GM18511 (cell line): ENCODE results near the gene ANAPC15.

Experiments used
- ATAC-seq: cut with Tn5 transposase; IDR thresholded peaks from one replicate; pipeline ENCODE4 v1.9.1; 2021; ENCODE audit warnings: mild to moderate bottlenecking, moderate library complexity; ENCODE audit not compliant: unreplicated experiment

ANAPC15 gene

GRCh38 chr11:72127923-72128322 lies 15.4 kb upstream of the ANAPC15 start:
- ATAC-seq = no peak

GRCh38 chr11:72125956-72126355 lies 13.5 kb upstream of the ANAPC15 start:
- ATAC-seq = no peak

GRCh38 chr11:72124046-72124445 lies 11.6 kb upstream of the ANAPC15 start:
- ATAC-seq = no peak

- no peak for ATAC-seq
Observed at GRCh38 chr11:72123117-72123653, 10.7 kb upstream of the ANAPC15 start.

GRCh38 chr11:72122607-72123006 lies 10.1 kb upstream of the ANAPC15 start:
- ATAC-seq = no peak

- no peak for ATAC-seq
Observed at GRCh38 chr11:72120930-72121329, 8.4 kb upstream of the ANAPC15 start.

- no peak for ATAC-seq
Observed at GRCh38 chr11:72119198-72119597, 6.7 kb upstream of the ANAPC15 start.

- no peak for ATAC-seq
Observed at GRCh38 chr11:72116019-72116755, 3.7 kb upstream of the ANAPC15 start.

- ATAC-seq = no peak
Observed at GRCh38 chr11:72114570-72114969, 2.1 kb upstream of the ANAPC15 start.

GRCh38 chr11:72112978-72113808 lies 698 bp upstream of the ANAPC15 start:
- peak; percentile 1 for ATAC-seq

GRCh38 chr11:72111300-72112142 lies 974 bp downstream of the ANAPC15 start:
- peak; percentile 10 for ATAC-seq

GRCh38 chr11:72105888-72106287 lies 6.6 kb downstream of the ANAPC15 start, which contains the start of gene TOMT:
TOMT (plus strand) TSS chr11:72105924; CDS start chr11:72105952, 28 bp downstream.
- ATAC-seq = no peak

GRCh38 chr11:72103754-72104167 lies 8.7 kb downstream of the ANAPC15 start:
- no peak for ATAC-seq

GRCh38 chr11:72102946-72103753 lies 9.3 kb downstream of the ANAPC15 start, which contains the start of gene LAMTOR1:
LAMTOR1 (minus strand) TSS chr11:72103297; CDS start chr11:72103224, 73 bp downstream.
- peak; percentile 90 for ATAC-seq

- no peak for ATAC-seq
Observed at GRCh38 chr11:72102631-72102945, 9.9 kb downstream of the ANAPC15 start.

GRCh38 chr11:72102162-72102561 lies 10.3 kb downstream of the ANAPC15 start:
- ATAC-seq = no peak

GRCh38 chr11:72100462-72100861 lies 12.0 kb downstream of the ANAPC15 start:
- no peak for ATAC-seq

GRCh38 chr11:72100009-72100408 lies 12.5 kb downstream of the ANAPC15 start:
- ATAC-seq = no peak

GRCh38 chr11:72098741-72099140 lies 13.8 kb downstream of the ANAPC15 start:
- ATAC-seq = no peak

- no peak for ATAC-seq
Observed at GRCh38 chr11:72091292-72091691, 21.2 kb downstream of the ANAPC15 start.
